ENCODE measurements around the gene SPIN1.

The SPIN1 gene

GRCh38 chr9:88443480-88444113 is 55.4 kb downstream of the SPIN1 start:
- DNase-seq (ENCODE audit: insufficient read length, low spot score) = no peak
- TF ChIP-seq CTCF (IDR thresholded peaks at IDR 0.05; ENCODE audit: insufficient read depth, missing control alignments) = no peak
- no peak for FAIRE-seq

- no peak for TF ChIP-seq CTCF (IDR thresholded peaks at IDR 0.05; ENCODE audit: insufficient read depth, missing control alignments)
- no peak for FAIRE-seq
- no peak for DNase-seq (ENCODE audit: insufficient read length, low spot score)
These were observed 58.5 kb downstream of the SPIN1 start for GRCh38 chr9:88446728-88447127.

- FAIRE-seq = no peak
- DNase-seq (ENCODE audit: insufficient read length, low spot score) = no peak
- TF ChIP-seq CTCF (IDR thresholded peaks at IDR 0.05; ENCODE audit: insufficient read depth, missing control alignments) = no peak
These were observed 59.2 kb downstream of the SPIN1 start for GRCh38 chr9:88447431-88447830.

- DNase-seq (ENCODE audit: insufficient read length, low spot score) (no peak), FAIRE-seq (no peak)
- TF ChIP-seq CTCF (IDR thresholded peaks at IDR 0.05; ENCODE audit: insufficient read depth, missing control alignments) = no peak
These were observed 62.9 kb downstream of the SPIN1 start for GRCh38 chr9:88451160-88451559.

- FAIRE-seq (no peak), DNase-seq (ENCODE audit: insufficient read length, low spot score) (no peak)
- TF ChIP-seq CTCF (IDR thresholded peaks at IDR 0.05; ENCODE audit: insufficient read depth, missing control alignments) = no peak
These were observed 70.6 kb downstream of the SPIN1 start for GRCh38 chr9:88458716-88459465.

- no peak for TF ChIP-seq CTCF (IDR thresholded peaks at IDR 0.05; ENCODE audit: insufficient read depth, missing control alignments)
- DNase-seq (ENCODE audit: insufficient read length, low spot score) (no peak), FAIRE-seq (no peak)
These were observed 72.5 kb downstream of the SPIN1 start for GRCh38 chr9:88460587-88461332.

All from D721Med (cell line).